Measurements from ENCODE around the gene LIPG. TPM values are rescaled to one million over a fixed set of nuclear protein-coding genes. Genes with fewer than 3 reads are reported as not detected.

Gene LIPG
- total RNA-seq, 5 donors from 2014 or later (not counting 1 experiment from before 2014, with no cell fraction given), result 0.22 to 0.76 (median 0.26) TPM; not detected in 2

DNA sequence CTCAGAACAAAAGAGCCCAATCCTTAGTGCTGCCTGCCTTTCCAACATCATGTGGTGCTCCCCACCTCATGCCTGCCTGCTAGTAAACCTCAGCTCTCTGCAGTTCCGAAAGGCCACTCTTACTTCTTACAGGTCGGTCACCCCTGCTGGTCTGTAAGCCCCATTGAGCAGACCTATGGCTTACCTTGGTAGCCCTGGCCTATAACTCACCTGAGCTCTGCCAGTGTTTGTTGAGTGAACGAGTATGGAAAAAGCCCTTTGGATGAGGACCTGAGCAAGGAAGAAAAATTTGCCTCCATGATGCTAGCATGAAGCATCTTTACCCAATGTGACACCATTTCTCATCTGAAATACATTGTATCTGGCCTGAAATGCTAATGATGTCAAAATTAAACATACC is 83.3 kb downstream of the LIPG start:
- no peak for ATAC-seq (replicated peaks in 1 of 4)
- POLR2A ChIA-PET, result no interaction called here
- peaks cover 0 to 14% of the 10 kb centered on the region in 2 experiments for H3K27me3 ChIP-seq (replicated peaks in 1 of 2; ENCODE audit: control insufficient read depth in 2 of 2, extremely low read depth in 1 of 2, insufficient read depth in 2 of 2, low read length in 1 of 2)
- Mint-ChIP-seq H3K4me3 (no peak overlapping the region), H3K27ac (no peak overlapping the region), H3K4me1 (no peaks in the 10 kb centered on the region), H3K36me3 (no peaks in the 10 kb centered on the region), H3K9me3 (no peaks in the 10 kb centered on the region), H3K27me3 (peaks cover 9 to 15% of the 10 kb centered on the region in 2 donors)
- CTCF ChIA-PET, result interaction anchor here in 1 of 2 donors (0.7 kb wide), 1 partner anchor 94 kb away, joined by 9 read pairs; no protein-coding TSS in a partner anchor
- H3K4me3 ChIP-seq (ENCODE audit: control insufficient read depth in 1 of 2, extremely low read depth in 1 of 2, low read length in 1 of 2), result no peak overlapping the region
- no peaks in the 10 kb centered on the region for H3K4me1 ChIP-seq (ENCODE audit: control insufficient read depth in 1 of 2, extremely low read depth in 1 of 2, insufficient read depth in 2 of 2, low read length in 2 of 2)
- H3K27ac ChIP-seq (ENCODE audit: low read length), result no peak overlapping the region
- no peak for DNase-seq
- no peaks in the 10 kb centered on the region for H3K9me3 ChIP-seq
- H3K36me3 ChIP-seq (ENCODE audit: control insufficient read depth in 2 of 2, extremely low read depth in 1 of 2, insufficient read depth in 1 of 2, low read length in 1 of 2), result no peaks in the 10 kb centered on the region
- WGBS (ENCODE audit: insufficient coverage), result 100% methylated on average over 1 of the region's 3 CpGs

- Histone ChIP-seq H3K9me3 (no peaks in the 10 kb centered on the region), H3K27ac (ENCODE audit: low read length) (no peak overlapping the region), H3K36me3 (ENCODE audit: control insufficient read depth in 2 of 2, extremely low read depth in 1 of 2, insufficient read depth in 1 of 2, low read length in 1 of 2) (no peaks in the 10 kb centered on the region), H3K4me1 (ENCODE audit: control insufficient read depth in 1 of 2, extremely low read depth in 1 of 2, insufficient read depth in 2 of 2, low read length in 2 of 2) (no peaks in the 10 kb centered on the region), H3K4me3 (ENCODE audit: control insufficient read depth in 1 of 2, extremely low read depth in 1 of 2, low read length in 1 of 2) (no peak overlapping the region), H3K27me3 (replicated peaks in 1 of 2; ENCODE audit: control insufficient read depth in 2 of 2, extremely low read depth in 1 of 2, insufficient read depth in 2 of 2, low read length in 1 of 2) (peaks cover 0 to 10% of the 10 kb centered on the region in 2 experiments)
- H3K4me1 Mint-ChIP-seq, result no peaks in the 10 kb centered on the region
- POLR2A ChIA-PET, result no interaction called here
- no peak overlapping the region for H3K4me3 Mint-ChIP-seq
- H3K9me3 Mint-ChIP-seq, result no peaks in the 10 kb centered on the region
- H3K36me3 Mint-ChIP-seq, result no peaks in the 10 kb centered on the region
- peaks cover 8 to 15% of the 10 kb centered on the region in 2 donors for H3K27me3 Mint-ChIP-seq
- no peak overlapping the region for H3K27ac Mint-ChIP-seq
- 100% methylated on average over 2 of the region's 10 CpGs for WGBS (ENCODE audit: insufficient coverage)
- DNase-seq, result no peak
- CTCF ChIA-PET, result no interaction called here
- ATAC-seq (replicated peaks in 1 of 4), result no peak
These were observed 84.0 kb downstream of the LIPG start for GRCh38 chr18:49645841-49646351.

DNA sequence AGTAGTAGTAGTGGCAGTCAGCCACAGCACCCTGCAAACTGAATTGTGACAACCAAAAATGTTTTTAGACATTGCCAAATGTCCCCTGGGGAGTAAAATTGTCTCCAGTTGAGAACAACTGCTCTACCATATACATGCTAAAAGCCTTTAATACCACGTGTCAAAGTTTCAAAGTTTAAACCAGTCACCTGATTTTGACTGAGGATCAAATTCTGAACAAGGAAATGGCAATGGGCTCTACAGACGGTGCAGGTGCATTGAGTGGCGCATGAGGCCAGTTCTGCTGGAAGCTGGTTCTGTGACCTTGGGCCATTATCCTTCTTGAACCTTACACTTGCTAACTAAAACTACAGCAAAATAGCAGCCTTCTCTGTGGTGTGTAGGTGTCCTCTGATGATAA is 85.0 kb downstream of the LIPG start:
- Histone ChIP-seq H3K27ac (ENCODE audit: low read length) (no peak overlapping the region), H3K9me3 (no peaks in the 10 kb centered on the region), H3K4me3 (ENCODE audit: control insufficient read depth in 1 of 2, extremely low read depth in 1 of 2, low read length in 1 of 2) (no peak overlapping the region), H3K36me3 (ENCODE audit: control insufficient read depth in 2 of 2, extremely low read depth in 1 of 2, insufficient read depth in 1 of 2, low read length in 1 of 2) (no peaks in the 10 kb centered on the region), H3K27me3 (replicated peaks in 1 of 2; ENCODE audit: control insufficient read depth in 2 of 2, extremely low read depth in 1 of 2, insufficient read depth in 2 of 2, low read length in 1 of 2) (peaks cover 0 to 9% of the 10 kb centered on the region in 2 experiments), H3K4me1 (ENCODE audit: control insufficient read depth in 1 of 2, extremely low read depth in 1 of 2, insufficient read depth in 2 of 2, low read length in 2 of 2) (no peaks in the 10 kb centered on the region)
- Mint-ChIP-seq H3K27ac (no peak overlapping the region), H3K4me3 (no peak overlapping the region), H3K9me3 (no peaks in the 10 kb centered on the region), H3K36me3 (no peaks in the 10 kb centered on the region), H3K27me3 (peaks cover 4 to 8% of the 10 kb centered on the region in 2 donors), H3K4me1 (no peaks in the 10 kb centered on the region)
- no peak for DNase-seq
- CTCF ChIA-PET, result no interaction called here
- WGBS (ENCODE audit: insufficient coverage), result 83% methylated on average over 2 of the region's 3 CpGs
- ATAC-seq (replicated peaks in 1 of 4), result no peak
- POLR2A ChIA-PET, result no interaction called here

GRCh38 chr18:49647496-49648168 is 85.8 kb downstream of the LIPG start:
- H3K4me1 Mint-ChIP-seq, result no peaks in the 10 kb centered on the region
- Histone ChIP-seq H3K4me1 (ENCODE audit: control insufficient read depth in 1 of 2, extremely low read depth in 1 of 2, insufficient read depth in 2 of 2, low read length in 2 of 2) (no peaks in the 10 kb centered on the region), H3K36me3 (ENCODE audit: control insufficient read depth in 2 of 2, extremely low read depth in 1 of 2, insufficient read depth in 1 of 2, low read length in 1 of 2) (no peaks in the 10 kb centered on the region), H3K27ac (ENCODE audit: low read length) (no peak overlapping the region), H3K9me3 (no peaks in the 10 kb centered on the region), H3K4me3 (ENCODE audit: control insufficient read depth in 1 of 2, extremely low read depth in 1 of 2, low read length in 1 of 2) (no peak overlapping the region), H3K27me3 (replicated peaks in 1 of 2; ENCODE audit: control insufficient read depth in 2 of 2, extremely low read depth in 1 of 2, insufficient read depth in 2 of 2, low read length in 1 of 2) (peaks cover 0 to 9% of the 10 kb centered on the region in 2 experiments)
- ATAC-seq (replicated peaks in 1 of 4) (no peak), DNase-seq (no peak)
- H3K4me3 Mint-ChIP-seq, result no peak overlapping the region
- H3K9me3 Mint-ChIP-seq, result no peaks in the 10 kb centered on the region
- WGBS (ENCODE audit: insufficient coverage), result 82% methylated on average over 4 of the region's 8 CpGs
- no peak overlapping the region for H3K27ac Mint-ChIP-seq
- ChIA-PET CTCF (interaction anchor here in 1 of 2 donors (0.5 kb wide), 1 partner anchor 641 kb away, joined by 3 read pairs; no protein-coding TSS in a partner anchor), POLR2A (no interaction called here)
- H3K27me3 Mint-ChIP-seq, result peaks cover 4 to 6% of the 10 kb centered on the region in 2 donors
- no peaks in the 10 kb centered on the region for H3K36me3 Mint-ChIP-seq

- H3K27ac Mint-ChIP-seq, result no peak overlapping the region
- H3K36me3 Mint-ChIP-seq, result no peaks in the 10 kb centered on the region
- ChIA-PET CTCF (interaction anchor here in 1 of 2 donors (0.7 kb wide), 1 partner anchor 13 kb away, joined by 3 read pairs; no protein-coding TSS in a partner anchor), POLR2A (no interaction called here)
- no peak overlapping the region for H3K4me3 ChIP-seq (ENCODE audit: control insufficient read depth in 1 of 2, extremely low read depth in 1 of 2, low read length in 1 of 2)
- no peak overlapping the region for H3K4me3 Mint-ChIP-seq
- H3K27ac ChIP-seq (ENCODE audit: low read length), result no peak overlapping the region
- peaks cover 0 to 4% (median 3%) of the 10 kb centered on the region in 3 donors for H3K4me1 Mint-ChIP-seq
- WGBS (ENCODE audit: insufficient coverage), result 100% methylated on average over 2 of the region's 5 CpGs
- peaks cover 0 to 9% of the 10 kb centered on the region in 2 experiments for H3K27me3 ChIP-seq (replicated peaks in 1 of 2; ENCODE audit: control insufficient read depth in 2 of 2, extremely low read depth in 1 of 2, insufficient read depth in 2 of 2, low read length in 1 of 2)
- no peaks in the 10 kb centered on the region for H3K9me3 Mint-ChIP-seq
- DNase-seq (no peak), ATAC-seq (replicated peaks in 1 of 4) (no peak)
- H3K4me1 ChIP-seq (ENCODE audit: control insufficient read depth in 1 of 2, extremely low read depth in 1 of 2, insufficient read depth in 2 of 2, low read length in 2 of 2), result no peaks in the 10 kb centered on the region
- peaks cover 4 to 6% of the 10 kb centered on the region in 2 donors for H3K27me3 Mint-ChIP-seq
- H3K9me3 ChIP-seq, result no peaks in the 10 kb centered on the region
- no peaks in the 10 kb centered on the region for H3K36me3 ChIP-seq (ENCODE audit: control insufficient read depth in 2 of 2, extremely low read depth in 1 of 2, insufficient read depth in 1 of 2, low read length in 1 of 2)
These were observed 86.5 kb downstream of the LIPG start for GRCh38 chr18:49648326-49648725.

Data from T-cell (primary cell).